HEK293 (cell line): ENCODE data around the gene SERGEF.

Experiments
- CTCF ChIA-PET: fragments of 350-600 bp; formaldehyde crosslinking; extraction: SDS; loops from one replicate; lab custom pipeline; 2021; ENCODE audit warnings: antibody characterized with exemption; lab: Yijun Ruan, JAX
- POLR2A ChIA-PET: fragments of 300-600 bp; formaldehyde crosslinking; extraction: SDS; loops from one replicate; lab custom pipeline; 2020; ENCODE audit warnings: antibody characterized with exemption, inconsistent platforms; lab: Yijun Ruan, JAX
- H3K27ac ChIP-seq: fragments of 200-500 bp; sonication (Bioruptor generic); 2 replicates; pipeline ENCODE4 v1.5.1; 2014; ENCODE audit warnings: low read depth, low read length, control low read depth, inconsistent platforms; ENCODE audit errors: extremely low read depth
- H3K36me3 ChIP-seq, 2 experiments: fragments of 200-500 bp in 1 of 2; sonication (Bioruptor generic) in 1 of 2; 1 replicate in 1 of 2; 2 replicates in 1 of 2; pipeline ENCODE4 v1.5.1; 2014 to 2017; ENCODE audit warnings: inconsistent platforms in 2 of 2, low read length in 2 of 2; ENCODE audit not compliant: control insufficient read depth in 2 of 2, insufficient read depth in 1 of 2
- H3K4me1 ChIP-seq: fragments of 200-500 bp; sonication (Bioruptor generic); 2 replicates; pipeline ENCODE4 v1.5.1; 2014; ENCODE audit warnings: mild to moderate bottlenecking, low read length, inconsistent platforms; ENCODE audit not compliant: control insufficient read depth, insufficient read depth
- H3K4me3 ChIP-seq: 2 replicates; pipeline ENCODE4 v1.5.1; 2011; ENCODE audit warnings: low read depth, mild to moderate bottlenecking, control low read depth, low read length, moderate library complexity
- H3K9me3 ChIP-seq: fragments of 200-500 bp; sonication (Bioruptor generic); 2 replicates; pipeline ENCODE4 v1.5.1; 2014; ENCODE audit warnings: low read depth, low read length, inconsistent platforms; ENCODE audit not compliant: control insufficient read depth, insufficient read depth
- CTCF ChIP-seq: fragments of 450-650 bp; formaldehyde crosslinking; IDR thresholded peaks from 2 replicates; pipeline ENCODE4 v1.5.1; 2016; ENCODE audit warnings: missing biosample characterization, missing genetic modification characterization
- HOXD13 ChIP-seq: sonication (generic); formaldehyde crosslinking; IDR thresholded peaks from 2 replicates; pipeline ENCODE4 v1.8.0; 2022; ENCODE audit warnings: missing genetic modification reagents, borderline replicate concordance
- IKZF3 ChIP-seq: fragments of 450-650 bp; IDR thresholded peaks from 2 replicates; pipeline ENCODE4 v1.5.0; 2018; ENCODE audit warnings: missing biosample characterization, mild to moderate bottlenecking, missing genetic modification characterization, moderate library complexity
- SALL2 ChIP-seq: fragments of 450-650 bp; formaldehyde crosslinking; IDR thresholded peaks from 2 replicates; pipeline ENCODE4 v1.5.0; 2017; ENCODE audit warnings: missing biosample characterization, mild to moderate bottlenecking, missing genetic modification characterization, borderline replicate concordance
- YY1 ChIP-seq: fragments of 450-650 bp; formaldehyde crosslinking; IDR thresholded peaks from 2 replicates; pipeline ENCODE4 v1.5.1; 2018; ENCODE audit warnings: missing biosample characterization, missing genetic modification characterization
- ZBTB21 ChIP-seq: fragments of 450-650 bp; formaldehyde crosslinking; IDR thresholded peaks from 2 replicates; pipeline ENCODE4 v1.5.1; 2017; ENCODE audit warnings: missing biosample characterization, missing genetic modification characterization
- ZNF121 ChIP-seq: fragments of 450-650 bp; formaldehyde crosslinking; IDR thresholded peaks from 2 replicates; pipeline ENCODE4 v1.5.1; 2016; ENCODE audit warnings: missing biosample characterization, missing genetic modification characterization
- ZNF19 ChIP-seq: fragments of 450-650 bp; formaldehyde crosslinking; IDR thresholded peaks from 2 replicates; pipeline ENCODE4; 2016; ENCODE audit warnings: missing biosample characterization, missing genetic modification characterization, low read depth
- ZNF2 ChIP-seq: fragments of 450-650 bp; formaldehyde crosslinking; IDR thresholded peaks from 2 replicates; pipeline ENCODE4 v1.5.1; 2016; ENCODE audit warnings: missing biosample characterization, missing genetic modification characterization
- ZNF26 ChIP-seq: fragments of 450-650 bp; formaldehyde crosslinking; IDR thresholded peaks from 2 replicates; pipeline ENCODE4 v1.5.1; 2016; ENCODE audit warnings: missing biosample characterization, missing genetic modification characterization
- ZNF391 ChIP-seq: fragments of 450-650 bp; formaldehyde crosslinking; IDR thresholded peaks from 2 replicates; pipeline ENCODE4 v1.5.1; 2016; ENCODE audit warnings: low read depth, missing biosample characterization, missing genetic modification characterization, borderline replicate concordance
- ZNF549 ChIP-seq: fragments of 450-650 bp; IDR thresholded peaks from 2 replicates; pipeline ENCODE4 v1.5.1; 2018; ENCODE audit warnings: missing biosample characterization, missing genetic modification characterization, mild to moderate bottlenecking, inconsistent platforms, moderate library complexity
- ZNF560 ChIP-seq: fragments of 450-650 bp; formaldehyde crosslinking; IDR thresholded peaks from 2 replicates; pipeline ENCODE4 v1.5.1; 2017; ENCODE audit warnings: missing biosample characterization, missing genetic modification characterization, borderline replicate concordance
- ZNF600 ChIP-seq: fragments of 450-650 bp; formaldehyde crosslinking; IDR thresholded peaks from 2 replicates; pipeline ENCODE4 v1.5.1; 2016; ENCODE audit warnings: missing biosample characterization, missing genetic modification characterization
- ZNF654 ChIP-seq: fragments of 450-650 bp; formaldehyde crosslinking; IDR thresholded peaks from 2 replicates; pipeline ENCODE4 v1.5.1; 2016; ENCODE audit warnings: low read depth, missing biosample characterization, missing genetic modification characterization
- ZNF660 ChIP-seq: fragments of 450-650 bp; IDR thresholded peaks from 2 replicates; pipeline ENCODE4 v1.5.1; 2018; ENCODE audit warnings: missing biosample characterization, mild to moderate bottlenecking, missing genetic modification characterization
- ZNF837 ChIP-seq: fragments of 450-650 bp; formaldehyde crosslinking; IDR thresholded peaks from 2 replicates; pipeline ENCODE4 v1.5.1; 2016; ENCODE audit warnings: missing biosample characterization, missing genetic modification characterization
- ZSCAN30 ChIP-seq: fragments of 450-650 bp; IDR thresholded peaks from 2 replicates; pipeline ENCODE4 v1.5.1; 2018; ENCODE audit warnings: missing biosample characterization, mild to moderate bottlenecking, missing genetic modification characterization, moderate library complexity
- TF ChIP-seq, protein P1 (sequence below): fragments of 450-650 bp; formaldehyde crosslinking; IDR thresholded peaks from 2 replicates; pipeline ENCODE4 v1.5.1; 2016; ENCODE audit warnings: missing biosample characterization, missing genetic modification characterization

Gene SERGEF

GRCh38 chr11:17972987-17973386 lies 39.9 kb downstream of the SERGEF start:
- POLR2A ChIA-PET, result interaction anchor here (0.8 to 1.0 kb wide), 2 partner anchors 239 to 242 kb away, joined by 3 read pairs; no protein-coding TSS in a partner anchor
- Histone ChIP-seq H3K9me3 (no peaks in the 10 kb centered on the region), H3K4me3 (no peak overlapping the region), H3K36me3 (peaks cover 0 to 62% of the 10 kb centered on the region in 2 experiments; a peak in 1 of 3 replicates), H3K27ac (no peak overlapping the region), H3K4me1 (no peaks in the 10 kb centered on the region)
- TF ChIP-seq ZSCAN30 (tag by site-specific recombination) (no peak), HOXD13 (CRISPR knock-in tag) (no peak), ZNF121 (tag by site-specific recombination) (no peak), ZNF560 (tag by site-specific recombination) (no peak), ZNF660 (tag by site-specific recombination) (peak; percentile 60; the same call in 1 of the 2 replicates), ZNF2 (tag by site-specific recombination) (no peak), ZNF600 (tag by site-specific recombination) (0 out of 2 replicates have a peak, but pooled peaks have one; percentile 33), YY1 (no peak), SALL2 (tag by site-specific recombination) (no peak), ZNF654 (peak; percentile 48), ZNF837 (tag by site-specific recombination) (no peak), ZNF19 (tag by site-specific recombination) (no peak), ZBTB21 (tag by site-specific recombination) (no peak), CTCF (tag by site-specific recombination) (peak; percentile 36; the same call in 1 of the 2 replicates), ZNF549 (tag by site-specific recombination) (no peak), ZNF391 (tag by site-specific recombination) (no peak), IKZF3 (tag by site-specific recombination) (no peak), ZNF26 (tag by site-specific recombination) (no peak)
- CTCF ChIA-PET, result interaction anchor here (0.5 to 23.0 kb wide), 44 partner anchors 8 to 946 kb away, joined by 3 to 357 read pairs (median 4); partner anchors contain the start of genes KCNC1 and KCNJ11

- POLR2A ChIA-PET, result no interaction called here
- CTCF ChIA-PET, result interaction anchor here (0.7 to 2.0 kb wide), 6 partner anchors 10 to 411 kb away, joined by 3 to 23 read pairs (median 8); no protein-coding TSS in a partner anchor
- H3K27ac ChIP-seq, result no peak overlapping the region
- H3K4me3 ChIP-seq, result no peak overlapping the region
- no peaks in the 10 kb centered on the region for H3K4me1 ChIP-seq
- peaks cover 0 to 56% of the 10 kb centered on the region in 2 experiments; a peak in 1 of 3 replicates for H3K36me3 ChIP-seq
- no peaks in the 10 kb centered on the region for H3K9me3 ChIP-seq
- TF ChIP-seq, protein P1, sequence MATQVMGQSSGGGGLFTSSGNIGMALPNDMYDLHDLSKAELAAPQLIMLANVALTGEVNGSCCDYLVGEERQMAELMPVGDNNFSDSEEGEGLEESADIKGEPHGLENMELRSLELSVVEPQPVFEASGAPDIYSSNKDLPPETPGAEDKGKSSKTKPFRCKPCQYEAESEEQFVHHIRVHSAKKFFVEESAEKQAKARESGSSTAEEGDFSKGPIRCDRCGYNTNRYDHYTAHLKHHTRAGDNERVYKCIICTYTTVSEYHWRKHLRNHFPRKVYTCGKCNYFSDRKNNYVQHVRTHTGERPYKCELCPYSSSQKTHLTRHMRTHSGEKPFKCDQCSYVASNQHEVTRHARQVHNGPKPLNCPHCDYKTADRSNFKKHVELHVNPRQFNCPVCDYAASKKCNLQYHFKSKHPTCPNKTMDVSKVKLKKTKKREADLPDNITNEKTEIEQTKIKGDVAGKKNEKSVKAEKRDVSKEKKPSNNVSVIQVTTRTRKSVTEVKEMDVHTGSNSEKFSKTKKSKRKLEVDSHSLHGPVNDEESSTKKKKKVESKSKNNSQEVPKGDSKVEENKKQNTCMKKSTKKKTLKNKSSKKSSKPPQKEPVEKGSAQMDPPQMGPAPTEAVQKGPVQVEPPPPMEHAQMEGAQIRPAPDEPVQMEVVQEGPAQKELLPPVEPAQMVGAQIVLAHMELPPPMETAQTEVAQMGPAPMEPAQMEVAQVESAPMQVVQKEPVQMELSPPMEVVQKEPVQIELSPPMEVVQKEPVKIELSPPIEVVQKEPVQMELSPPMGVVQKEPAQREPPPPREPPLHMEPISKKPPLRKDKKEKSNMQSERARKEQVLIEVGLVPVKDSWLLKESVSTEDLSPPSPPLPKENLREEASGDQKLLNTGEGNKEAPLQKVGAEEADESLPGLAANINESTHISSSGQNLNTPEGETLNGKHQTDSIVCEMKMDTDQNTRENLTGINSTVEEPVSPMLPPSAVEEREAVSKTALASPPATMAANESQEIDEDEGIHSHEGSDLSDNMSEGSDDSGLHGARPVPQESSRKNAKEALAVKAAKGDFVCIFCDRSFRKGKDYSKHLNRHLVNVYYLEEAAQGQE (tag by site-specific recombination), result peak; percentile 79
- no peak for TF ChIP-seq ZNF26 (tag by site-specific recombination)
These were observed 44.6 kb downstream of the SERGEF start for GRCh38 chr11:17968206-17968605.
